ENCODE measurements around the gene CLEC9A.

Gene CLEC9A

DNA sequence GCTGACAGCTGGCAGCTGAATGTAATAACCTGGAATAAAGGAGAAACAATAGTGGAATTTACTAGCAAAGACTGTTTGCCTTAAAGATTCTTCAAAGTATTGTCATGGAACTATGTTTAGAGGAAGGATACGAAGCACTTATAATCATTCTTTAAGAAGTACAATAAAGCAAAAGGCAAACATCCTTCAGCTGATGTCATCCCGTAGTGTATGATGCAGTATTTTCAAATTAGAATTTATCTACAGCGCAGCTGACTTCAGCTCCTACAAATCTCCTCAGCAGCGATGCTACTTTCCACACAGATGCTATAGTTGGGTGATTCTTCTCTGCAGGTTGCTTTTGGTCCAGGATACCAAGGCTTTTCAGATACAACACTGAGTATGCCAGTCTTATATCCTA, 36.8 kb downstream of the CLEC9A start:
- no peak for DNase-seq (ENCODE audit: low read depth)

GRCh38 chr12:10067942-10068341, 37.5 kb downstream of the CLEC9A start:
- no peak for DNase-seq (ENCODE audit: low read depth)

GRCh38 chr12:10068644-10069043, 38.2 kb downstream of the CLEC9A start:
- DNase-seq (ENCODE audit: low read depth): no peak

GRCh38 chr12:10069099-10069498, 38.6 kb downstream of the CLEC9A start:
- no peak for DNase-seq (ENCODE audit: low read depth)

GRCh38 chr12:10069976-10070375, 39.5 kb downstream of the CLEC9A start:
- DNase-seq (ENCODE audit: low read depth): no peak

DNA sequence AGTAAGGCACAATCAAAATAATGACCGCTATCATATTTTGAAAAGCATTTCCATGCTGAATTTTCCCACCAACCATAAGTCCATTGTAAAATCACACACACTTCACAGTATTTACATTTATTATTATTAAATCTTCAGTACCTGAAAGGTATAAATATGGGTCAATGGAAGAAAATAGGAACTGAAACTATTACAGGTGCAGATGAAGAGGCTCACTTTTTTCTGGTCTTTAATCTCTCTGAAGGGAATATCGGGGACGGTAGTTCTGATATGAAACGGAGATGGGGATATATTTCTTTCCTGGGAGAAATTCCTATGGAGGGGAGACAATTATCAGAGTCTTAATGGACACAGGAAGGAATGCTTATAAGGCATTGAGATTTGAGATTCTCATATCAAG, 39.9 kb downstream of the CLEC9A start:
- no peak for DNase-seq (ENCODE audit: low read depth)

DNA sequence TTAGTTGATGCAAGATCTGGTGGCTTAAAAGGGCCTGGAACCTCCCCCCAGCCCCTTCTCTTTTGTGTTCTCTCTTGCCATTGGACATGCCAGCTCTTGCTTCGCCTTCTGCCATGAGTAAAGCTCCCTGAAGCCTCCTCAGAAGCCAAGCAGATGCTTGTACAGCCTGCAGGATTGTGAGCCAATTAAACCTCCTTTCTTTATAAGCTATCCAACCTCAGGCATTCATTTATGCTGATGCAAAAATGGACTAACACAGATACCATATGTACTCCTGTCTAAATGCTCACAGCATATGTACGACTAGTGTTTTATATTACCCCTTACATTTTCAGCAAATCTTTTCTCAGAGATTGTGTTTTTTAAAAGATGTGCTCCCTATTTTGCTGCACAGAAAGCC, 41.6 kb downstream of the CLEC9A start:
- DNase-seq (ENCODE audit: low read depth): no peak

GRCh38 chr12:10073261-10073660, 42.8 kb downstream of the CLEC9A start:
- DNase-seq (ENCODE audit: low read depth): no peak

DNA sequence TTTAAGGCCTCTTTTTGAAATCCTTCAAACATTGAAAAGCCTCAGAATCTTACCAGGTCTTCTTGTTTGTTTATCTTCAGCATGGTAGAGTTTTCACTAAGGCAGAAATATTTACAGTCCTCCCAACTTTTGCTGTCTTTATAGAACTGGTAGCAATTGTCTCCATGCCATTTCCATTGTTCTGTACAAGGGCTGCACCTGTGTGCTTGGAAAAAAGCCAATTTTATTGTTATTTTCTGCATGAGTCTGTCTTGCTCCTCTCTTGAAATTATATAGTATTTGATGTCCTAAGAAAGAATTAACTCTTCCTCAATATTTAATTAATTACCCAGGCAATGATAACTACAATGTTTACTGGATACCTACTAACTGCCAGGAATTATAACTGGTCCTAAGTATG, 45.0 kb downstream of the CLEC9A start:
- no peak for DNase-seq (ENCODE audit: low read depth)

GRCh38 chr12:10082117-10082874, 51.8 kb downstream of the CLEC9A start:
- DNase-seq (ENCODE audit: low read depth): no peak

DNA sequence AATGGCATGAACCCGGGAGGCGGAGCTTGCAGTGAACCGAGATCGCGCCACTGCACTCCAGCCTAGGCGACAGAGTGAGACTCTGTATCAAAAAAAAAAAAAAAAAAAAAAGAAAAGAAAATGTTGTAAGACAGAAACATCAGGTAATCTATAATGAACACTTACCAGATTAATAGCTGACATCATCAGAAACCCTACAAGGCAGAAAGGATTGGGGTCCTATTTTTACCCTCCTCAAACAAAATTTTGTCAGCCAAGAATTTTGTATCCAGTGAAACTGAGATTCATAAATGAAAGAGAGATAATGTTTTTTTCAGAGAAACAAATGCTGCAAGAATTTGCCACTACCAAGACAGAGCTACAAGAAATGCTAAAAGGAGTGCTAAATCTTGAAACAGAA, 54.3 kb downstream of the CLEC9A start:
- no peak for DNase-seq (ENCODE audit: low read depth)

- no peak for DNase-seq (ENCODE audit: low read depth)
Measured at GRCh38 chr12:10086387-10086786, 55.9 kb downstream of the CLEC9A start.

DNA sequence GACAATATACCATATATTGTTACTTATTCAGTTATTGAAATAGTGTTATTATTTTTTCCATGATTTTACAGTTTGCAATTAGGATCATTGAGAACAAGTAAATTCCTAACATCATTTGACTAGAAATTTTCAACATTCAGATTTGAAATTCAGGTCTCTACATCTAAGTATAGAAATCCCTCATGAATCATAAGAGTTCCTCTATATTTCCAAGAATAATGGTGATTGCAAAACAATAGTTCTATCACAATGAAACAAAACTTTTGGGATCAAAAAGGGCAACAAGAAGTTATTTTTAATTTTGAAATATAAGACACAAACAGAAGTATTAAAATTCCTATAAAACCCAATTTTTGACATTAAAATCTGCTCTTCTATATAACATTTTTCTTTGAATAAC, 57.5 kb downstream of the CLEC9A start:
- no peak for DNase-seq (ENCODE audit: low read depth)

GRCh38 chr12:10088955-10089900, 58.7 kb downstream of the CLEC9A start:
- no peak for DNase-seq (ENCODE audit: low read depth)

DNA sequence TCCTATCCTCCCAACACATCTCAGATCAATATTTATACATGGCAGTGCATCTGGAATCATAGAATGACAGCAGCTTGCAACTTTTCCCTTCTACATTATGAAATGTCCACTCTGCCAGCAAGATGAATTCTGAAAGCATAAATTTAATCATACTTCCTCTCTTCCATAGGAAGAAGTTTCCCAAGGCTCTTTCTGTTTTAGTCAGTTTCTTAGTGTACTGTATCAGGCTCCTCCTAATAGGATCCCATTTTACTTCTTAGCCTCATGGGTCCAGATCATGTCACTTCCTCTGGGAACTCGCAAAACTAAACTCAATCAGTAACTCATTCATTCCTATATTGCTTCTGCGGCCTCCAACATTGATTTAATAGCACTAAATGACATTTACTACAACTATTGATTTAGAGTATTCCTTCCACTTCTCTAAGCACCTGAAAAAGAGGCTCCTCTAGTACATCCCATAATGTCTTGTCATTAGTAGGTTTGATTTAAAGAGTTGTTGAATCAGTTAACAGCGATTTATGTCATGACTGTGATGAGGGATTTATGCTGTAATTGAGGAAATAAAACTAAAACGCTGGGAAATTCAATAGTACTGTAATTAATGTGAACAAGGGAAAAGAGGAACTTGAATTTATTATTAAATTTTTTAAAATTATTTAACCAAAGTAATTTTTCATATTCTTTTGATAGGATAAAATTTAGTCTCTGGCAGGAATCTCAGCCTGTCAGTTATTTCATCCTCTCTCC, 64.3 kb downstream of the CLEC9A start:
- no peak for DNase-seq (ENCODE audit: low read depth)

DNA sequence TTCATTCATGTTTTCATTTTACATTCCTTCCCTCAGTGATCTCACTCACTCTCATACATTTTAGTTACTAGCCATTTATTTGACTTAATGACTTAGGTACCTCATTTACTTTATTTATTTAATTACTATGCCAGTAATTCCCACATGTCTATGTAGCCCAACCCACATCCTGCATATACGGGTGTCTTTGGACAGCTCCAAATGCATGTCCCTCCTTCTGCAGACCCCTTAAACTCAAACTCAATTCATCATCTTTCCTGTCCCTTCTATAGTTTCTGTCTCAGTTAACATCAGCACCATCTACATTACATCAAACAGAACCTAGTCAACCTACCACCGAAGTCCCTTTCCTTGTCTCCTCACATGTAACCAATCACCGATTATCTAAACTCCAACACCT, 65.5 kb downstream of the CLEC9A start:
- DNase-seq (ENCODE audit: low read depth): no peak

DNA sequence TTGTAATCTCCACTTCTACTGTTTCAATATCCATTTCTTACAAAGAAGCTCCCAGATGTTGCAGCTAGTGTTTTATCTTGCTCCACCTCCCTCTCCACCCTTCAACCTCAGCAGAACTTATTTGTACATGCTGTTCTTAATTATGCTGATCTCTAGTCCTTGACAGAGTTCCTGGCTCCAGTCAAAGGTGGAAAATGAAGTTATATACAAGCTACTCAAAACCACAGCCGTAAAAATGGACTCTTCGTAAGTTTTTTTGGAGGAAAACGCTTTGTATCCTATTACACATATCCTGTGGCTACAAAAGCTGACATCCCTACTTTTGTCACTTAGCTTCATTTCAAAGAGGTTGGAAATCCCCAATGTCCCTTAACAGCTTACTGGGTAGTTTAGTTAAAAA, 67.0 kb downstream of the CLEC9A start:
- DNase-seq (ENCODE audit: low read depth): no peak

DNA sequence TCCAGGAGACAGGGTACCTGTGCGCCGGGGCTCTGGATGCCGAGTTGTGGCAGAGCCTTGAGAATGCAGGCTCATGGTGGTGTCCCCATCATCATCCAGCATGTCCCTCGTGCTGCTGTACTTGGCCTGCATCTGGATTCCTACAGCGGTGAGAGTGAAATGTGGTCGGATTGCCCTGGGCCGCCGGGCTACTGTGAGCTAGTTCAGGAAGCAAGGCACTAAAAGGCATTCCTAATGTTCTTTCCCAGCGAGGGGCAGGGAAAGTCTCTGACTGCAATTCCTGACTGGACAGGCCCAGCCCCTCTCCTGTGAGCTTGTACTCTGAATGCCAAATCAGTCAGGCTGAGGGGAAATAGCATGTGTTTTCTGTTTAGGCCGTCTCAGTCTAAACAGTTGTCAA, 68.3 kb downstream of the CLEC9A start, which contains the start of gene CLEC1A:
Gene CLEC1A (minus strand): TSS at position 195 of the 400 bp plus-strand sequence. CDS start 63 bp downstream, at position 132.
- DNase-seq (ENCODE audit: low read depth): no peak

- no peak for DNase-seq (ENCODE audit: low read depth)
Measured at GRCh38 chr12:10101042-10101579, 70.6 kb downstream of the CLEC9A start.

GRCh38 chr12:10101648-10102220, 71.3 kb downstream of the CLEC9A start:
- DNase-seq (ENCODE audit: low read depth): no peak

GRCh38 chr12:10102322-10102721, 71.8 kb downstream of the CLEC9A start:
- no peak for DNase-seq (ENCODE audit: low read depth)
